ENCODE results near the gene OR6C68.
"Not testable (repeated sequence)": the region's sequence is repeated elsewhere in the genome, so short reads cannot be mapped to it uniquely, and the experiment has no call there.

The OR6C68 gene

GRCh38 chr12:55492078-55492477 is at the start of gene OR6C68:
Gene OR6C68 (plus strand): TSS chr12:55492378. CDS start chr12:55492378, 0 bp downstream.
- DNase-seq, result no peak

- DNase-seq, result no peak
Measured at GRCh38 chr12:55443776-55444175, 48.4 kb upstream of the OR6C68 start, which contains the start of gene OR6C2. Gene OR6C2 (plus strand): TSS chr12:55444076. CDS start chr12:55452214, 8,138 bp downstream.

GRCh38 chr12:55445357-55445756 is 46.8 kb upstream of the OR6C68 start:
- DNase-seq, result no peak

GRCh38 chr12:55446326-55446725 is 45.9 kb upstream of the OR6C68 start:
- no peak for DNase-seq

- DNase-seq, result no peak
Measured at GRCh38 chr12:55448825-55449224, 43.4 kb upstream of the OR6C68 start.

- not testable (repeated sequence) for DNase-seq
Measured at GRCh38 chr12:55464926-55465325, 27.3 kb upstream of the OR6C68 start.

GRCh38 chr12:55467836-55468235 is 24.3 kb upstream of the OR6C68 start:
- no peak for DNase-seq

GRCh38 chr12:55469291-55469690 is 22.9 kb upstream of the OR6C68 start:
- DNase-seq, result no peak

GRCh38 chr12:55470088-55470829 is 21.9 kb upstream of the OR6C68 start, which contains the start of gene OR6C70:
Gene OR6C70 (minus strand): TSS chr12:55470138. CDS start chr12:55470138, 0 bp downstream.
- DNase-seq, result no peak

- DNase-seq, result no peak
Measured at GRCh38 chr12:55472264-55472663, 19.9 kb upstream of the OR6C68 start.

GRCh38 chr12:55479136-55479535 is 13.0 kb upstream of the OR6C68 start:
- not testable (repeated sequence) for DNase-seq

- not testable (repeated sequence) for DNase-seq
Measured at GRCh38 chr12:55484284-55484683, 7.9 kb upstream of the OR6C68 start.

GRCh38 chr12:55495490-55495889 is 3.3 kb downstream of the OR6C68 start:
- DNase-seq, result no peak

GRCh38 chr12:55499231-55499630 is 7.1 kb downstream of the OR6C68 start:
- DNase-seq, result no peak

GRCh38 chr12:55499810-55500252 is 7.7 kb downstream of the OR6C68 start:
- DNase-seq, result no peak

GRCh38 chr12:55501601-55502000 is 9.4 kb downstream of the OR6C68 start:
- no peak for DNase-seq

- DNase-seq, result no peak
Measured at GRCh38 chr12:55515696-55516095, 23.5 kb downstream of the OR6C68 start.

- no peak for DNase-seq
Measured at GRCh38 chr12:55516391-55516790, 24.2 kb downstream of the OR6C68 start.
